ENCODE results near the gene SUSD1. TPM values are rescaled to one million over a fixed set of nuclear protein-coding genes. Genes with fewer than 3 reads are reported as not detected.

Gene SUSD1
- total and polyA plus RNA-seq, 2 donors (not counting 3 experiments of a cell fraction or from before 2014, with no cell fraction given), result 33.1 to 37.8 TPM

- DNase-seq (ENCODE audit: low read depth, low spot score) (no peak), FAIRE-seq (no peak)
- intact Hi-C loops (cut with micrococcal nuclease) (no loop called here), dilution Hi-C loops (cut with MboI; ENCODE audit: extremely low pct_ligation_motif_present, low sequenced_read_pairs) (no loop called here)
- Histone ChIP-seq H3K79me2 (ENCODE audit: control insufficient read depth, insufficient read depth, low read length) (no peaks in the 10 kb centered on the region), H2AFZ (ENCODE audit: low read depth, low read length) (no peak overlapping the region), H3K9ac (replicated peaks; ENCODE audit: extremely low read depth, insufficient read depth, low read length) (no peak overlapping the region), H3K27ac (ENCODE audit: insufficient read depth, low read depth, low read length) (no peak overlapping the region), H3K9me3 (replicated peaks; ENCODE audit: control insufficient read depth, insufficient read depth, low read length) (no peaks in the 10 kb centered on the region), H3K4me2 (ENCODE audit: insufficient read depth, low read length) (no peak overlapping the region), H4K20me1 (replicated peaks; ENCODE audit: control insufficient read depth, extremely low read depth, insufficient read depth, low read length) (no peaks in the 10 kb centered on the region), H3K4me3 (replicated peaks in 1 of 3; ENCODE audit: insufficient read depth in 1 of 3, low read depth in 1 of 3, low read length in 3 of 3) (no peak overlapping the region), H3K4me1 (ENCODE audit: control insufficient read depth, extremely low read depth, insufficient read depth, low read length) (peaks cover 9% of the 10 kb centered on the region), H3K27me3 (ENCODE audit: control insufficient read depth in 2 of 2, insufficient read depth in 2 of 2, low read length in 2 of 2) (no peaks in the 10 kb centered on the region), H3K9me1 (replicated peaks; ENCODE audit: control insufficient read depth, extremely low read depth, insufficient read depth, low read length) (no peaks in the 10 kb centered on the region), H3K36me3 (ENCODE audit: control insufficient read depth in 2 of 2, extremely low read depth in 1 of 2, insufficient read depth in 2 of 2, low read length in 2 of 2) (no peaks in the 10 kb centered on the region)
- TF ChIP-seq, protein P1, sequence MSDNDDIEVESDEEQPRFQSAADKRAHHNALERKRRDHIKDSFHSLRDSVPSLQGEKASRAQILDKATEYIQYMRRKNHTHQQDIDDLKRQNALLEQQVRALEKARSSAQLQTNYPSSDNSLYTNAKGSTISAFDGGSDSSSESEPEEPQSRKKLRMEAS (IDR thresholded peaks at IDR 0.05; ENCODE audit: insufficient read depth, insufficient read length), result no peak
- TF ChIP-seq POLR2A (IDR thresholded peaks at IDR 0.05; ENCODE audit: low read depth, low read length) (no peak), EZH2 (IDR thresholded peaks at IDR 0.05; ENCODE audit: borderline replicate concordance, low read depth, low read length, severe bottlenecking) (no peak), GATA2 (IDR thresholded peaks at IDR 0.05; ENCODE audit: insufficient read depth, insufficient read length, low read depth, low read length) (no peak), POLR2AphosphoS5 (IDR thresholded peaks at IDR 0.05; ENCODE audit: insufficient read depth, low read depth, low read length) (no peak), JUN (IDR thresholded peaks at IDR 0.05; ENCODE audit: borderline replicate concordance, insufficient read depth, insufficient read length, low read depth) (no peak), MYC (IDR thresholded peaks at IDR 0.05; ENCODE audit: low read depth, low read length) (no peak), FOS (IDR thresholded peaks at IDR 0.05; ENCODE audit: borderline replicate concordance, insufficient read depth, low read length) (no peak)
- TF ChIP-seq, protein P2, sequence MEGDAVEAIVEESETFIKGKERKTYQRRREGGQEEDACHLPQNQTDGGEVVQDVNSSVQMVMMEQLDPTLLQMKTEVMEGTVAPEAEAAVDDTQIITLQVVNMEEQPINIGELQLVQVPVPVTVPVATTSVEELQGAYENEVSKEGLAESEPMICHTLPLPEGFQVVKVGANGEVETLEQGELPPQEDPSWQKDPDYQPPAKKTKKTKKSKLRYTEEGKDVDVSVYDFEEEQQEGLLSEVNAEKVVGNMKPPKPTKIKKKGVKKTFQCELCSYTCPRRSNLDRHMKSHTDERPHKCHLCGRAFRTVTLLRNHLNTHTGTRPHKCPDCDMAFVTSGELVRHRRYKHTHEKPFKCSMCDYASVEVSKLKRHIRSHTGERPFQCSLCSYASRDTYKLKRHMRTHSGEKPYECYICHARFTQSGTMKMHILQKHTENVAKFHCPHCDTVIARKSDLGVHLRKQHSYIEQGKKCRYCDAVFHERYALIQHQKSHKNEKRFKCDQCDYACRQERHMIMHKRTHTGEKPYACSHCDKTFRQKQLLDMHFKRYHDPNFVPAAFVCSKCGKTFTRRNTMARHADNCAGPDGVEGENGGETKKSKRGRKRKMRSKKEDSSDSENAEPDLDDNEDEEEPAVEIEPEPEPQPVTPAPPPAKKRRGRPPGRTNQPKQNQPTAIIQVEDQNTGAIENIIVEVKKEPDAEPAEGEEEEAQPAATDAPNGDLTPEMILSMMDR (IDR thresholded peaks at IDR 0.05; ENCODE audit: extremely low read depth in 1 of 2, insufficient read depth in 1 of 2, low read depth in 1 of 2, low read length in 2 of 2), result no peak
- POLR2A ChIA-PET, result interaction anchor here (0.6 kb wide), 1 partner anchor 181 kb away, joined by 3 read pairs; no protein-coding TSS in a partner anchor
- BruUV-seq (replicated peaks), result no TSS peak
- CTCF ChIA-PET, result no interaction called here
Measured at GRCh38 chr9:112003538-112003937, 171.6 kb downstream of the SUSD1 start.

Measured in endothelial cell of umbilical vein (primary cell).